ENCODE data around the gene TBC1D2B.

DNA sequence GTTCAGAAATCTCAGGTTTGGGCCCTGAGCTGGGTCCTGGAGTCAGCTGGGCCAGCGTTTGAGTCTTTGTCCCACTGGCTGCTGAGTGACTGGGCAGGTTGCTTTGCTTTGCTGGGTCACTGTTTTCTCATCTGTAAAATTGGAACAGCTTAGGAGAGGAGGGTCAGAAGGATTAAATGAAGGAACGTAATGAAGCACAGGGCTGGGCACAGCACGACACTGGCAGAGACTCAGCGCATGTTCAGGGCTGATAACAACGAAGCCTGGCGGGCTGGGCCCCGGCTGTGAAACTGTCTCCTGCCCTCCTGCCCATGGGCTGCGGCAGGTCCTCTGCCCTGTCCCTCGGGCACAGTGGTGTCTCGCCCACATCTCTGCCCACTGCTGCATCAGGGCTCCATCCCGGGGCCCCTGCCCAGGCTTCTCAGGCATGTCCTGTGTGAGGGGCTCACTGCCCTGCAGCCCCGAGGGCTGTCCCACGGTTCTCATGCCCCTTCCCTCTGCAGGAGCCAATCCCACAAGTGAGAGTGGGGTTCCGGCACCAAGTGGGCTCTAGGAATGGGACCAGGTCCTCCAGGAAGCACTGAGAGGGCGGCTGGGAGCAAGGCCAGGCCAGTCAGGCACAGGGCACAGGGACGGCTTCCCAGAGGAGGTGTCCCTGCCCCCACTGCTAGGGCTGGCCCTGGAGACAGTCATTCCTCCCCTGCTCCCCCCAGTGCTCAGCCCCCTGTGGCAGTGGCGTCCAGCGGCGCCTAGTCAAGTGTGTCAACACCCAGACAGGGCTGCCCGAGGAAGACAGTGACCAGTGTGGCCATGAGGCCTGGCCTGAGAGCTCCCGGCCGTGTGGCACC, 88.0 kb downstream of the TBC1D2B start:
- TF ChIP-seq TAF1 (IDR thresholded peaks at IDR 0.05; ENCODE audit: borderline replicate concordance, insufficient read depth, low read length) = no peak
- TF ChIP-seq, protein P1, sequence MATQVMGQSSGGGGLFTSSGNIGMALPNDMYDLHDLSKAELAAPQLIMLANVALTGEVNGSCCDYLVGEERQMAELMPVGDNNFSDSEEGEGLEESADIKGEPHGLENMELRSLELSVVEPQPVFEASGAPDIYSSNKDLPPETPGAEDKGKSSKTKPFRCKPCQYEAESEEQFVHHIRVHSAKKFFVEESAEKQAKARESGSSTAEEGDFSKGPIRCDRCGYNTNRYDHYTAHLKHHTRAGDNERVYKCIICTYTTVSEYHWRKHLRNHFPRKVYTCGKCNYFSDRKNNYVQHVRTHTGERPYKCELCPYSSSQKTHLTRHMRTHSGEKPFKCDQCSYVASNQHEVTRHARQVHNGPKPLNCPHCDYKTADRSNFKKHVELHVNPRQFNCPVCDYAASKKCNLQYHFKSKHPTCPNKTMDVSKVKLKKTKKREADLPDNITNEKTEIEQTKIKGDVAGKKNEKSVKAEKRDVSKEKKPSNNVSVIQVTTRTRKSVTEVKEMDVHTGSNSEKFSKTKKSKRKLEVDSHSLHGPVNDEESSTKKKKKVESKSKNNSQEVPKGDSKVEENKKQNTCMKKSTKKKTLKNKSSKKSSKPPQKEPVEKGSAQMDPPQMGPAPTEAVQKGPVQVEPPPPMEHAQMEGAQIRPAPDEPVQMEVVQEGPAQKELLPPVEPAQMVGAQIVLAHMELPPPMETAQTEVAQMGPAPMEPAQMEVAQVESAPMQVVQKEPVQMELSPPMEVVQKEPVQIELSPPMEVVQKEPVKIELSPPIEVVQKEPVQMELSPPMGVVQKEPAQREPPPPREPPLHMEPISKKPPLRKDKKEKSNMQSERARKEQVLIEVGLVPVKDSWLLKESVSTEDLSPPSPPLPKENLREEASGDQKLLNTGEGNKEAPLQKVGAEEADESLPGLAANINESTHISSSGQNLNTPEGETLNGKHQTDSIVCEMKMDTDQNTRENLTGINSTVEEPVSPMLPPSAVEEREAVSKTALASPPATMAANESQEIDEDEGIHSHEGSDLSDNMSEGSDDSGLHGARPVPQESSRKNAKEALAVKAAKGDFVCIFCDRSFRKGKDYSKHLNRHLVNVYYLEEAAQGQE (IDR thresholded peaks at IDR 0.05; ENCODE audit: insufficient read depth in 1 of 2, low read depth in 2 of 2, low read length in 2 of 2) = no peak
